OCI-M1 (cell line): Measurements from ENCODE around the gene EMC10.
"Not testable (repeated sequence)": the region's sequence is repeated elsewhere in the genome, so short reads cannot be mapped to it uniquely, and the experiment has no call there.

ENCODE experiments used
- DNase-seq: peaks from one replicate; lab custom pipeline; 2025; lab: John Stamatoyannopoulos, UW

The EMC10 gene

DNA sequence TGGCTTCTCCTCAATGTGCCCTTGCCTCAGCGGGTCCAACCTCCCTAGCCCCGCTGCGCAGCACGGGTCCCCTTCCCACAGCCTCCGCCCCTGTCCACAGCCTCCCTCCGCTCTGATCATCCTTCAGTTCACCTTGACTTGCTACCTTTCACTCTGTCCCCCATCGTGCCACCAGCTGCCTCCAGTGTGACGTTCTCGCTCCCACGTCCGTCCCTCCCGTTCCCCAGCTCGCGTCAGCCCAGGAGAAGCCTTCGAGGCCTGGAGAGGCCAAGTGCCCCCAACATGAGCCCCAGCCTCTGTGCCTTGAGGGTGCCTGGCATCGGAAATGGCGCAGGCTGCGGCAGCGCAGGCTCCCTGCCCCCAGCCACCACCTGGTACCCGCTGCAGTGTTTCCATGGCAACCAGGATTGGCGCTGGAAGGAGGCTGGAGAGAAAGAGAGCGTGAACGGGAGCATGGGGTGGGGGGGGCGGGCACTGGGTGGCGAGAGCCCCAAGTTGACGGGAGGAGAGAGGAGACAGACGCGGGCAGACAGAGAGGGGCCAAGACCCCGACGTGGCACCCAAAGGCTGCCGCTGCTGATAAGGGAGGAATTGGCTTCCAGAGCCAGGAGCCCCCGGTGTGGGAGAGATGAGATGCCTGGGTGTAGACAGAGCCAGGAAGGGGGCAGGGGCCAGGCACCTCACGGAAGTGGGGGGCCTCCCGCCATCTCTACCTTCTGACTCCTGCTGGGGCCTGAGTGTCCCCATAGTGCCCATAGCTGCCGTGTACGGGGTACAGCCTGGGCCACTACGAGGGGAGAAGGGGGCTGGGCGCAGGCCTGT, 38.2 kb downstream of the EMC10 start:
- no peak for DNase-seq

DNA sequence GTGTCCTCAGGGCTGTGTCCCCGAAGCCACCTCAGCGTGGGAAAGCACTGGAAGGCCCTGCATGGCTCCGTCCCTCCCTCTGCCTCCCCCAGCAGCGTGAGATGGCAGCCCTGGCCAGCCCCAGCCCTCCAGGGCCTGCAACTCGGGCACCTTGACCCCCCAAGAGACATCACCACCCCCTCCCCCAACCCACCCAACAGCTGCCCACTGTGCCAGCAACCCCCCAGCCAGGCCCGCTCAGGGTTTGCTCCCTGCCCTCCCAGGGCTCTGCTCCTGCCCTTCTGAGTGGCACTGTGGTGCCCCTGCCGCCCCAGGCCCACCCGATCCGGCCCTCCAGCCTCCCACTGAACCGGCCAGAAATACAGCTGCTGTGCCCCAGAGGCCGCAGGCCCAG, 38.9 kb downstream of the EMC10 start:
- DNase-seq: no peak

DNA sequence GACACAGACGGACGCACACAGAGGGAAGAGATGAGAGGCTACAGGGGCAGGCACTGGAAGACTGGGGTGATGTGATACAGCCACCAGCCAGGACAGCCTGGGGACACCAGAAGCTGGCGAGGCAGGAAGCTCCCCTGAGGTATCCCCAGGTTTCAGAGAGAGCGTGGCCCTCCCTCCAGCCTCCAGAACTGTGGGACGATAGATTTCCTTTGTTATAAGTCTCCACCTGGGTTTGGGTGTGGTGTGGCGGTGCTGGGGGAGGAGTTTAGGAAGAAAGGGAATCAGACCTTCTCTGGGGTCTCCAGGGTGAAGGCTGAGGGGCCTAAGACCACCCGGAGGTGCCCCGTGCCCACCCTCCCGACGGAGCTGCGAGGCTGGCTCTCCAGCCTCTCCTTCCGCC, 40.1 kb downstream of the EMC10 start:
- DNase-seq: no peak

DNA sequence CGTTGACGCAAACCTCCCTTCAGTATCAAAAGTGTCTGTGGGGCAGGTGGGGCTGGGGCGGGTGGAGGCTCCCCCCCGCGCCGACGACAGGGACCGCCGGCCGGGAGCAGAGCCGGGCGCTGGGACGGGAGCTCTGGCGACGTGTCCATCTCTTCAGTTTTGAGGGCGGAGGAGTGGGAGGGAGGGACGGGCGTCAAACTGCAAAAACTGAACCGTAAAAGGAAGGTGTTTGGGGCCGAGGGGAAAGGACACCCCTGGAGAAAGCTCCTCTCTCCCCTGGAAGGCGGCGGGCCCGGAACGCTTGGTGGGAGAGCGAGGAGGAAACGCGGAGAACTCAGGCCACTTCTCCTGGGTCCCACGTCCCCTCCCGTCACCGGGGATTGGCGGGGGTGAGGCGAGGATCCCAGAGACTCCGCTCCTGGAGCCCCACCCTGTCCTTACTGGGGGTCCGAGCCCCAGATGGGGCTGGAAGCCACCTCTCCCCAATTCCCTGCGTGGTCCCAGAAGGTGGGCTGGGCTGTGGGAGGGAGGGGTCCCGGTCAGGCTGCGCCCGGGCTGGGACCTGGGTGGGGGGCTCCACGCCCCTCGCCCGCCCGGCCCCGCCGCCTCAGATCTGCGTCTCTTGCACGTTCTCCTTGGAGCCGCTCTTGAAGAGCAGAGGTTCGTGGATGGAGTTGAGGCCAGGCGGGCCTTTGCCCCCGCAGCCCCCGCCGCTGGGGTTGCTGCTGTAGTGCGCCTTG, 40.8 kb downstream of the EMC10 start:
- DNase-seq: no peak

DNA sequence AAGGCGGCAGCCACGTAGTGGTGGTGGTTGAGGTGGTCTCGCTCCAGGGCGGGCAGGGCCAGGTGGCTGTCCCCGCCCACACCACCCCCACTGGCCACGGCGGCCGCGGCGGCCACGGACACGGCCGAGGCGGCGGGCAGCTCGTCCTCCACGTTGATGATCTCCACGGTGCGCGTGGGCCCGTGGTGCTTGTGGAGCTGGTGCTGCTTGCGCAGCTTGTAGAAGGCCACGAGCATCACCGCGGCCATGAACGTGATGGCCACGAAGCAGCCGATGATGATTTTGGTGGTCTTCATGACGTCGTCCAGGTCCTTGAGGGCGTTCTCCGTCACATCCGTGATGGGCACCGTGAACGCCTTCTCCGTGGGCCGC, 41.4 kb downstream of the EMC10 start:
- no peak for DNase-seq

DNA sequence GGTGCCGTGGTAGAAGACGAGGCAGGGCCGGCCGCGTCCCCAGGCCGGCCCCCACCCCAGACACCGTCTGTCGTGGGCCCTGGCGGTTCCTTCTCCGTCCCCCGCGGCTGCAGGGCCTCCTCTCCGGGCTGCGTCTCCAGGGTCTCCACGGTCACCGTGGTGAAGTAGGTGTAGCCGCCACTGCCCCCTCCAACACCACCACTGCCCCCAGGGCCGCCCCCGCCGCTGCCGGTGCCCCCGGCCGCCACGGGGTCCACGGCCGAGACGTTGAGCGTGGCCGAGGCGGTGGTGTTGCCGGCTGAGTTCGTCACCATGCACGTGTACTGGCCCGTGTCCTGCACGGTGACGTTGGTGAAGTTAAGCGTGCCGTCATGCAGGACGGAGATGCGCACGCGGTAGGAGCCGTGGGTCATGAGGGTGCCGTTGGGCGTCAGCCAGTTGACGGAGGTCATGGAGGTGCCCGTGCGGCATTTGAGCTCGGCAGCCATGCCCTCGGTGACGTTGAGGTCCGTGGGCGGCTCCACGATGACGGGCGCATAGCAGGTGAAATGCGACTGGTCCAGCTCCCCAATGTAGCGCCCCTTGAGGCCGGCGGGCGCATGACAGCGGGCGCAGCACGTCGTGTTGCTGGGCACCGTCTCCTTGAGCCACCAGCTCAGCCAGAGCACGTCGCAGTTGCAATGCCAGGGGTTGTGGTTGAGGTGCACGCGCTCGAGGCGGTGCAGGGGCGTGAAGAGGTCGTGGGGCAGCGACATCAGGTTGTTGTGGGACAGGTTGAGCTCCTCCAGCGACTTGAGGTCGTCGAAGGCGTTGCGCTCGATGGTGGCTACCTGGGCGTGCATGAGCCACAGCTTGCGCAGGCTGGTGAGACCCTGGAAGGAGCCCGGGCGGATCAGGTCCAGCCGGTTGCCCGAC, 42.0 kb downstream of the EMC10 start:
- DNase-seq: no peak

DNA sequence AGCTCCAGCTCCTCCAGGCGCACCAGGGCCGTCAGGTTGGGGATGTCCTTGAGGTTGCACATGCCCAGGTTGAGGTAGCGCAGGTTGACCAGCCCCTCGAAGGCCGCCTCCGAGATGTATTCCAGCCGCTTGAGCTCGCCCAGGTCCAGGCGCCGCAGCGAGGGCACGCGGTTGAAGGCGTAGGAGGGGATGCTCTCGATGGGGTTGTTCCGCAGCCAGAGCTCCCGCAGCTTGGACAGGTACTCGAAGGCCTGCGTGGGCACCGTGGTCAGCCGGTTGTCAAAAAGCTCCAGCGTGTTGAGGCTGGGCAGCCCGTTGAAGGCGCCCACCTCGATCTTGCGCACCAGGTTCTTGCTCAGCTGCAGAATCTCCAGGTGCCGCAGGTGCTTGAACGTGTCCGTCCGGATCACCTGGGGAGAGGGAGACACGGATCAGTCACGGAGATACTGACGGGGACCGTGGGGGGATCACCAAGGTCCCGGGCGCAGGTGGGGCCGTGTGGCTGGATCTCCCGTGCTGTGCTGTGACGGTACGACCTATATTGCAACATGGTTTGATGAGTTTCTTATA, 42.8 kb downstream of the EMC10 start:
- DNase-seq: no peak

DNA sequence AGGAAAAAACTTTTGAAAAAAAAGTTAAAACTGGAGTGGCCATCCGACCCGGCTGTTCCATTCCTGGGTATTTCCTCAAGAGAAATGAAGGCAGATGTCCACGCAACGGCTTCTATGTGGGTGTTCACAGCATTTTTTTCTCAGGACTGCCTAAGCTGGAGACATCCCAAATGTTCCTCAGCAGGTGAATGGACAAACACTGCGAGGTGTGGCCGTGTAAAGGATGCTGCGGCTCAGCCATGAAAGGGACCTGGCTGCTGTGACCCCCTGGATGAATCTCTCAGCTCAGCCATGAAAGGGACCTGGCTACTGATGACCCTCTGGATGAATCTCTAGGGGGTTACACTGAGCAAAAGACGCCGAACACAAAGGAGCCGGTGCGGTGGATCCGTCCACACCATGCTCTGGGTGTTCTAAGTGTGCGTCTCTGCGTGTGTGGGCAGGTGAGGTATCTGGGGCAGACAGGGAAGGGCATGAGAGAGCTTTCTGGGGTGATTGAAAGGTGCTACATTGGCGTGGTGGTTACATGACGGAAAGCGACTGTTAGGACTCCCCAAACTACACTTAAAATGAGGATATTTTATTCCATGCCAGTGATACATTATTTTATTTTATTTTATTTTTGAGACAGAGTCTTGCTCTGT, 44.6 kb downstream of the EMC10 start:
- no peak for DNase-seq

DNA sequence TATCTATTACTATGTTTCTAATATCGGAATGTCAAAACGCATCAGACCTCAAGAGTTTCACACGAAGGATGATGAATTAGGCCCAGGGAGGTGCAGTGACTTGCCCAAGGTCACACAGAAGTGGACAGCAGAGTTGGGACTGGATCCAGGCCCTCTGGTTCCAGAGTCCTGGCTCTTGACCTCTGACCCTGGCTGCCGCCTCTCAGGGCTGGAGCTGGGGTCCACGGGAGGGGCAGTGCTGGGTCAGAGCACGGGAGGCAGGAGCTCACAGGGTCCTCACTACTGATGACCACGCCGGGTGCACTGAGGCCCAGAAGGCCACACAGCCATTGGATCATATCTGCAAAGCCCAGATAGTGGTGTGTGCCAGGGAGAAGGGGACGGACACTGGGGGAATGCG, 46.6 kb downstream of the EMC10 start:
- no peak for DNase-seq

DNA sequence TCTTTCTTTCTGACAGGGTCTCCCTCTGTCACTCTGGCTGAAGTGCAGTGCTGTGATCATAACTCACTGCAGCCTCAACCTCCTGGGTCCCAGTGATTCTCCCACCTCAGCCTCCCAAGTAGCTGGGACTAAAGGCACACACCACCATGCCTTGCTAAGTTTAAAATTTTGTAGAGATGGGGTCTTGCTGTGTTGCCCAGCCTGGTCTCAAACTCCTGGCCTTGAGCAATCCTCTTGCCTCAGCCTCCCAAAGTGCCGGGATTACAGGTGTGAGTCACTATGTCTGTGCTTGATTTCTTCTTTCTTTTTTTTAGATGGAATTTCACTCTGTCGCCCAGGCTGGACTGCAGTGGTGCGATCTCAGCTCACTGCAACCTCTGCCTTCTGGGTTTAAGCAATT, 51.7 kb downstream of the EMC10 start:
- DNase-seq: not testable (repeated sequence)

DNA sequence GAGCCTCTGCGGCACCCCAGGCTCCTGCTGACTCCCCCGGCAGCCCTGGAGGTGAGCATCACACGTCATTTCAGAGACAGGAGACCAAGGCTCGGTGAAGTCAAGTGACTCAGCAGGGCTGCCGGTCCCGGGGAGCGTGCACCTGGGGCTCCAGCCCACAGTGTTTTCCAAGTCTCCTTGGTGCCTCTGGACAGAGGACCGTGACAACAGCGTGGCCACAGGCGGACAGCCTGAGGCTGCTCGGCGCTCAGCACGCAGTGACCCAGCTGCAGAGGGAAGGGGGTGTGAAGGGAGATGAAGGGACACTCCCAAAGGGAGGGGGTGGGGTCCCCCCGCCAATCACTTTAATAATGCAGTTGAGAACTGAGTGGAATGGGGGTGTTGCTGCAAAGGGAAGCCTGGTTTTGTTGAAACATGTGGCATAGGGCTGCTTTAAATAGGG, 54.9 kb downstream of the EMC10 start:
- DNase-seq: no peak

DNA sequence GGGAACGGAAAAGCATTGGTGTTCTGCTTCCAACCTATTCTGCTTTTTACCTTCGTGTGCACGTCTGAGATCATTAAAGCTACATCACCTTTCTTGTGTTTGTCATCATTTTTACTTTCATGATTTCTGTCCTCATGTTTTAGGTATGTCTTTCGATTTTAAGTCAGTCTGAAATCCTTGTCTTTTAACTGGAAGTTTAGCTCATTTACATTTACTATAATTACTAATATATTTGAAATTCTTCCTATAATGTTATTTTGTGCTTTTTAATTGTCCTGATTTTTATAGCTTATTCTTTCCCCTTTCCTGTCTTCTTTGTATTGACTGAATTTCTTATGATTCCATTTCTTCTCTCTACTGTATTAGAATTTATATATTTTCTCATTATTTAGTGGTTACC, 56.6 kb downstream of the EMC10 start:
- no peak for DNase-seq

DNA sequence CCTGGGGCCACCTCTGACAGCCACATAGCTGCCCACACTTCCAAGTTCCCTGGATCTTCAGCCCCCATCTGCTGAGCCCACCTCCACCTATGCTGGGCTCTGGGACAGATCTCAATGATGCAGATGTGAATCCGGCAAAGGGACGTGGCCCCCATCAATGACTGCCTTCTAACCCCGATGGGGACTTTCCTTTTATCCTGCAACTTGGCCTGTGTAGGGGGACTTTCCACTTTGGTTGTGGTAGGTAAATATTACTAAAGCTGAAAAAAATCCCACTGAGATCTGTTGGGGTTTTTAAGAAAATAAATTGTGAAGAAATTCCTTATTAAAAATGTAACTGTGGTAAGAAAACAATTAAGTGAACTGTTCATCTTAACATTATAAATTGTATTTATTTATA, 58.2 kb downstream of the EMC10 start:
- DNase-seq: no peak

DNA sequence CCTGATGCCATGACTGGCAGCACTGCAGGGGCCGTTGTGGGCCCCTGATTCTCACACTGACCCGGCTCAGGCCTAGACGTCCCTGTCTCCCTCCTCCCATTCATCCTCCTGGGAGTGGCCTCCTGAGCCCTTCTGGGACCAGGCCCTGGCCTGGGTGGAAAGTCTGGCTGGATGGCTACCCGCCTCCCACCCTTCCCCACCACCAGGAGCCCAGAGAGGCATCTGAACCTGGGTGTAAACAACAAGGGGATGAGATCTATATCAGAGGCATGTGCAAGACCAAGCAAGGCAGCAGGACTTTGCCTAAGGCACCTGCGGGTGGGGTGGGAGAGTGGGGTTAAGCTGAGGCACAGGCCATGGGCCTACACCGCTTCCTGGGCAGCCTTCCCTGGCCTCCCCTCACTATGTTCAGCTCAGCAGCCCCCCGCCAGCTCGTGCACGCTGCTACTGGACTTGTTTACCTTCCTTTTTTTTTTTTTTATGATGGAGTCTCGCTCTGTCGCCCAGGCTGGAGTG, 59.4 kb downstream of the EMC10 start:
- no peak for DNase-seq

DNA sequence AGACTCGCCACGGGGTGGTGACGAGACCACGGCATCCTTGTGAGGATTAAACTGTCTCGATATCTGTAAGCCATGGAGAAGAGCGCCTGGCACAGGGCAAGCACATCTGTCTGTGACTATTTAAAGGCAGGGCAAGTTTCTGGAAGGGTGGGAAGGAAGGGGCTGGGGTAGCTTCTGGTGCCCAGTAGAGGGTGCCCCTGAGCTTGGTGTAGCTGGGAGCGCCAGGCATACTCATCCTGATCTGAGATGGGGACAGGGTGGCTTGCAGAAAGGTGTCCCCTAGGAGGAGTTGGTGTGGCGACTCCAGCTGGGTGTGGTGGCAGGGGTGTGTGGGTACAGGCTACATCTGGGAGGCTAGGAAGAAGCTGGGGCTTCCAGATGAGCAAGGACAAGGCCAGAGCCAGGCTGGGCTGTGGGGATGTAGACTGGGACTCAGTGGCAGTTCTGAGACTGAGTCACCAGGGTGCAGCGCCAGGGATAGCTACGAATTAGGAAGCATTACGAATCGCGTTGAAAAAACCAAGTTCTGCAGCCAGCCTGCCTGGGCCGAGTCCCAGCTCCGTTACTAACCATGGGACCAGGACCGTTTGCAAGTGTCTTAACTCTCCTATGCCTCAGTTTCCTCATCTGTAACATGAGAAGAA, 60.5 kb downstream of the EMC10 start:
- DNase-seq: no peak

DNA sequence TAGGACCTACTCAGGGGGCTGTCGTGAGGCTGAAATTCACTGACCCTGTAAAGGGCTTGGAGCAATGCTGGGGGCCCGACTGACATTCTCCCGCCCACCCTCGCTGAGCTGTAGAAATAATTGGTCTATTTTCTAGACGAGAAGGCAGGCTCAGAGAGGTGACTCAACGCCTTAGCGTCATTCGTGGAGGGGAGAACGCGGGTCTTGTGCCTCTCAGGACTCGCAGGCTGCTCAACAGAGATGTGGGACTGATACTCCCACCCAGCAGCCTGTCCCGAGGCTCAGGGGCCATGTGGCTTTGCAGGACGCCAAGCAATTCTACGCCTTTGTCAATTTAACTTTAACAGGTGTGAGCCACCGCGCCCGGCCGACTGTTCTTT, 61.0 kb downstream of the EMC10 start:
- DNase-seq: no peak

DNA sequence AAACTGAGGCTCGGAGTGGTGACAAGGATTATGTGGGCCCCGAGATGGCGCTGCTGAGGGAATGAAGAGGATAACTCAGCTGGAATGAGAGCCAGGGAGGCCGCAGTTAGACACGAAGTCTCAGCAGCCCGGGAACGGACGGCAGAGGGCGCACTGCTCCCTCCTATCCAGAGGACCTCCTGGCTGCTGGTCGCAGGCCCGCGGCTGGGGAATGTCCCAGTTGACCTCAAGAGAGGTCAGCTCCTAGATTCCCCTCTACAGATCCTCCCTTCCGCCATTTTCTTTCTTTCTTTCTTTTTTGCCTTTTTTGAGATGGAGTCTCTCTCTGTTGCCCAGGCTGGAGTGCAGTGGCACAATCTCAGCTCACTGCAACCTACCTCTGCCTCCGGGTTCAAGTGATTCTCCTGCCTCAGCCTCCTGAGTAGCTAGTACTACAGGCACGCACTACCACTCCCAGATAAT, 61.5 kb downstream of the EMC10 start:
- peak; percentile 92 for DNase-seq
